Tibial nerve (tissue), 3 donors: Measurements from ENCODE around the gene URB1.

Experiments
- POLR2A ChIP-seq, 2 donors: fragments of 450-650 bp; IDR thresholded peaks; one replicate each; pipeline ENCODE4 v1.6.1; 2017; ENCODE audit warnings: antibody characterized with exemption in 2 of 2, mild to moderate bottlenecking in 2 of 2, moderate library complexity in 2 of 2
- TF ChIP-seq, protein P1 (sequence below), 5 experiments: fragments of 200-600 bp in 3 of 5; fragments of 450-650 bp in 2 of 5; sonication (generic) in 3 of 5; IDR thresholded peaks; one replicate each; pipeline ENCODE4 v1.5.1; 2016 to 2019; ENCODE audit warnings: antibody characterized with exemption in 5 of 5, mild to moderate bottlenecking in 3 of 5, moderate library complexity in 2 of 5

DNA sequence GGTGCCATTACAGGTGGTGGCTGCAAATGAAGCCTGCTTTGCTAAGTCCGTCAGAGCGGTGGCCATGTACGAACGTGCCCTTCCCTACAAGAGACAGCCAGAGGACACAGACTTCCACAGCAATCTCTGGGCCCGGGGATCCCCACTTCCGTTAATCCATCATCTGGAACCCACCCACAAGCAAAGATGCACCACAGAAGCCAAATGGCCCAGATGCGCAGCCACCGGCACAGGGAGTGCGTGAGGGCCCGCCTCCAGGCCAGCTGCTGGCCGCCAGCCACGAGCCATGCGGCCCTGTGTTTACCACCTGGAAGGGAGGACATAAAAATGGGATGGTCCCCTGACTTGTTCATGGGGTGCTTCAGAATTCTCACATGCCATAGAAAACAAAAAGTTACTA is 72.1 kb downstream of the URB1 start:
- TF ChIP-seq, protein P1, sequence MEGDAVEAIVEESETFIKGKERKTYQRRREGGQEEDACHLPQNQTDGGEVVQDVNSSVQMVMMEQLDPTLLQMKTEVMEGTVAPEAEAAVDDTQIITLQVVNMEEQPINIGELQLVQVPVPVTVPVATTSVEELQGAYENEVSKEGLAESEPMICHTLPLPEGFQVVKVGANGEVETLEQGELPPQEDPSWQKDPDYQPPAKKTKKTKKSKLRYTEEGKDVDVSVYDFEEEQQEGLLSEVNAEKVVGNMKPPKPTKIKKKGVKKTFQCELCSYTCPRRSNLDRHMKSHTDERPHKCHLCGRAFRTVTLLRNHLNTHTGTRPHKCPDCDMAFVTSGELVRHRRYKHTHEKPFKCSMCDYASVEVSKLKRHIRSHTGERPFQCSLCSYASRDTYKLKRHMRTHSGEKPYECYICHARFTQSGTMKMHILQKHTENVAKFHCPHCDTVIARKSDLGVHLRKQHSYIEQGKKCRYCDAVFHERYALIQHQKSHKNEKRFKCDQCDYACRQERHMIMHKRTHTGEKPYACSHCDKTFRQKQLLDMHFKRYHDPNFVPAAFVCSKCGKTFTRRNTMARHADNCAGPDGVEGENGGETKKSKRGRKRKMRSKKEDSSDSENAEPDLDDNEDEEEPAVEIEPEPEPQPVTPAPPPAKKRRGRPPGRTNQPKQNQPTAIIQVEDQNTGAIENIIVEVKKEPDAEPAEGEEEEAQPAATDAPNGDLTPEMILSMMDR (IDR thresholded peaks at IDR 0.05) = no peak
- no peak for TF ChIP-seq POLR2A (IDR thresholded peaks at IDR 0.05)
